Mesodermal cell (in vitro differentiated cells): ENCODE data around the gene HSDL2.

Experiments used
- H3K27ac ChIP-seq: 2 replicates; pipeline ENCODE4 v1.7.0; 2013; ENCODE audit warnings: mild to moderate bottlenecking, low read depth, low read length, moderate library complexity; ENCODE audit not compliant: severe bottlenecking
- H3K36me3 ChIP-seq: 2 replicates; pipeline ENCODE4 v1.7.1; 2013; ENCODE audit warnings: mild to moderate bottlenecking, low read length, moderate library complexity; ENCODE audit not compliant: control insufficient read depth, insufficient read depth
- H3K4me1 ChIP-seq: one replicate; pipeline ENCODE4 v1.7.1; 2013; ENCODE audit warnings: mild to moderate bottlenecking, low read length; ENCODE audit not compliant: insufficient read depth, control insufficient read depth, poor library complexity, severe bottlenecking
- H3K4me3 ChIP-seq: 2 replicates; pipeline ENCODE4 v1.7.0; 2013; ENCODE audit warnings: low read length, control low read depth, mild to moderate bottlenecking; ENCODE audit not compliant: insufficient read depth, poor library complexity, severe bottlenecking; ENCODE audit errors: extremely low read depth
- H3K9me3 ChIP-seq: 2 replicates; pipeline ENCODE4 v1.7.1; 2013; ENCODE audit warnings: mild to moderate bottlenecking, low read length, moderate library complexity; ENCODE audit not compliant: control insufficient read depth
- WGBS, 2 experiments: methylation state at CpG; one replicate each; pipeline ENCODE4 v1.1.5; 2013; ENCODE audit warnings: missing lambda C conversion rate in 2 of 2; ENCODE audit not compliant: insufficient coverage in 2 of 2; 5-methylcytosine and 5-hydroxymethylcytosine counted together

The HSDL2 gene

DNA sequence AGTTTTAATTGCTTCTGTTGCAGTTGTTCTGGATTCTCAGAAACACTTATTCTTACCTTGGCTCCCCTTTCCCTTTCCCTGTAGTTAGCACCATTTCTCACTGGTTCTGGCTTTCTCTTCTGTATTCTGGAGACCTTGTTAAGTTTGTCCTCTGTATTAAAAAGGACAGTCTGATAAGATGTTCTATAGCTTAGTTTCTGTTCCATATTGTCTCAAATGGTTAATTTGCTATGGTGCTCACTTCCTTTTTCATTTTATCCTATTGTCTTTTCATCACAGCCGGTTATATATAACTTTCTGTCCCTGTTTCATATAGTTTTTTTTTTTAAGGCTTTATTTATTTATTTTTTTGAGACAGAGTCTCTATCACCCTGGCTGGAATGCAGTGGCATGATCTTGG is 65.3 kb downstream of the HSDL2 start:
- H3K4me3 ChIP-seq: no peak overlapping the region
- H3K4me1 ChIP-seq: no peaks in the 10 kb centered on the region
- H3K9me3 ChIP-seq: no peaks in the 10 kb centered on the region
- H3K36me3 ChIP-seq: no peaks in the 10 kb centered on the region
- no CpG with 5 or more reads among the region's 1 CpG for WGBS, 2 experiments
- no peak overlapping the region for H3K27ac ChIP-seq

DNA sequence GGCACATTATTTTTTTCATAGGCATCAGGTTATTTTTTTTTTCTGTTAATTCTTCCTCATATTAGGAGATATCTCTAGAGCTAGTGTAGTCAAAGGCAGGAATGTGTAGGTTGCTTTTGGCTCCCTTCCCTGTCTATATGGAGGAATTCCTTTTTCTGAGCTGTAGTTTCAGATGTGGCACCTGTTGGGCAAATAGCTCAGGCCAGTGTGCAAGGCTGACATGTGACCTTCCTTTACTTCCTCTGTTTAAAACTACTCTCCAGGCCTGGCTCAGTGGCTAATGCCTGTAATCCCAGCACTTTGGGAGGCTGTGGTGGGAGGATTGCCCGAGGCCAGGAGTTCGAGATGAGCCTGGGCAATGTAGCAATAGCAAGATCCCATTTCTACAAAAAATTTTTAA is 66.2 kb downstream of the HSDL2 start:
- WGBS, 2 experiments: 92 to 100% methylated on average over 1 to 2 of the region's 2 CpGs
- no peaks in the 10 kb centered on the region for H3K4me1 ChIP-seq
- no peaks in the 10 kb centered on the region for H3K36me3 ChIP-seq
- H3K27ac ChIP-seq: no peak overlapping the region
- no peak overlapping the region for H3K4me3 ChIP-seq
- H3K9me3 ChIP-seq: no peaks in the 10 kb centered on the region

DNA sequence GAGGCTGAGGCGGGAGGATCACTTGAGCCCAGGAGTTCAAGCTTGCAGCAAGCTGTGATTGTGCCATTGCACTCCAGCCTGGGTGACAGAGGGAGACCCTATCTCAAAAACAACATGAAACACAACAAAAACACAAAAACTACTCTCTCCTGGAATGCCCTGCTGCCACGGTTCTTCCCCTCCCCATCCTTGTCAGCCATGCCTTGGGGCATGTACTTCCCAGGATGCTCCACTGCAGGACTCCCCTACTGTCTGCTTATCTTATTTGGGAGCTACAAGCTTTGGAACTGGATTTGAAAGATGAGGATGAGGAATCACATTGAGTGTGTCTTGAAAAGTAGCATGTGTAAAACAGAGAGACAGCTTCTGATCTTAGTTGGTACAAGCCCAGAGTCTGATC is 66.6 kb downstream of the HSDL2 start:
- Histone ChIP-seq H3K36me3 (no peaks in the 10 kb centered on the region), H3K4me3 (no peak overlapping the region), H3K9me3 (no peaks in the 10 kb centered on the region), H3K4me1 (no peaks in the 10 kb centered on the region), H3K27ac (no peak overlapping the region)
- 40 to 90% methylated on average over 1 to 2 of the region's 2 CpGs for WGBS, 2 experiments

DNA sequence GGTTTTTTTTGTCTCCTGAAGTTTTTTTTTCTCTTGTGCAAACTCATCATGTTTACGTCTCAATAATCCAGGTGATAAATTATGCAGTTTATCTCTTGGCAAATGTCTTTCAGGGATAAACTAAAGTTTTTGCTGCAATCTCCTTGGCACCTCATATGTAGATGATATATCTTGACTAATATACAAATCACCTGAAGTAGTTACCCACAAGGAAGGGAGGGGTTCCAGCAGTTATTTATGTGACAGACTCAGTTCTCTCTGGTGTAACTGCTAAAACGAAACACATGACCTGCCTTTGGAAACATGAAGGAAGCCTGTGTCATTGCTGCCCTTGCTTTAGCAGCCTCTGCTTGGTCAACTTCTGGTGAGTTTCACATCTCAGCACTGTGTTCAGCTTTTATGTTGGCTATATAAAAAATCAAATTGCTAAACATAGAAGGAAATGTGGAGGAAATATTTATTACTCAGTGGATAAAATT is 67.4 kb downstream of the HSDL2 start:
- no peaks in the 10 kb centered on the region for H3K9me3 ChIP-seq
- no peak overlapping the region for H3K27ac ChIP-seq
- no peaks in the 10 kb centered on the region for H3K4me1 ChIP-seq
- no peaks in the 10 kb centered on the region for H3K36me3 ChIP-seq
- no peak overlapping the region for H3K4me3 ChIP-seq
- WGBS, 2 experiments: 70 to 78% methylated on average over 1 of the region's 2 CpGs

- Histone ChIP-seq H3K4me3 (no peak overlapping the region), H3K4me1 (no peaks in the 10 kb centered on the region), H3K36me3 (peaks cover 50% of the 10 kb centered on the region), H3K9me3 (peaks cover 4% of the 10 kb centered on the region), H3K27ac (no peak overlapping the region)
- WGBS, 2 experiments: no CpG with 5 or more reads among the region's 1 CpG
These were observed 82.9 kb downstream of the HSDL2 start for GRCh38 chr9:112462855-112463254.

GRCh38 chr9:112465352-112465751 is 85.4 kb downstream of the HSDL2 start:
- Histone ChIP-seq H3K9me3 (peaks cover 4% of the 10 kb centered on the region), H3K27ac (no peak overlapping the region), H3K4me1 (no peaks in the 10 kb centered on the region), H3K36me3 (peaks cover 34% of the 10 kb centered on the region), H3K4me3 (no peak overlapping the region)
- WGBS, 2 experiments: 79 to 94% methylated on average over 4 of the region's 4 CpGs

DNA sequence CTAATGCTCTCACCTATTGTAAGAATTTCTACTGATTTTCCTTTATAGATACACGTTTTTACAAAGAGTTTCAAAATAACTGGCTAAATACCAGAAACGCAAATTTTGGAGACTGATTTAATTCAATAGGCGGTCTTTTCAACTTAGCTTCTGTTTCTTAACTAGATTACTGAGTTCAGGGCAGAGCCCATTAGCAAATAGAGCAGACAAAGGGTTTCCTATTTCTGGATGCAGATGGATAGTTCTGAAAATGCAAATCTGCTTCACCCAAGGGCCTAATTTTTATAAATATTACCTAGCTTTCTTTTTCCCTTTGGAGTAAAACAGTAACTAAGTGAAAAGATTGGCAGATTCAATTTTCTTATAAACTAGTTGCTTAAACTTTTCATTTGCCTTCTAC is 93.1 kb downstream of the HSDL2 start:
- Histone ChIP-seq H3K4me3 (no peak overlapping the region), H3K27ac (no peak overlapping the region), H3K4me1 (no peaks in the 10 kb centered on the region), H3K36me3 (peaks cover 15% of the 10 kb centered on the region), H3K9me3 (peaks cover 2% of the 10 kb centered on the region)
- 69 to 82% methylated on average over 3 of the region's 3 CpGs for WGBS, 2 experiments

DNA sequence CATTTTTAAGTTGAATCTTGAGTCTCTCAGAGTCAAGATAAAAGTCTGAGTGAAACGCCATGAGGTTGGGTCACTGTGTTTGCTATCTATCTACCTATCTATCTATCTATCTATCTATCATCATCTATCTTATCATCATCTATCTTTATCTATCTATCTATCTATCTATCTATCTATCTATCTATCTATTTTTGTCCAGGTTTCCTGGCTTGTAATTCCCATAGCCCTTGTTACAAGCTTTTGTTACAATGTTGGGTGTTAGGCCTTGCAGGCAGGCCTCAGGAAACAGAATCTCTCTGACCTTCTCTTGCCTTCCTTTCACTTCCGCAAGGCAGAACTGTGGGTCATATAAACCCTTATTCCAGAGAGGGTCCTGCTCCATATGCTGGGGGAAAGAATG is 94.1 kb downstream of the HSDL2 start:
- H3K4me1 ChIP-seq: no peaks in the 10 kb centered on the region
- H3K9me3 ChIP-seq: peaks cover 2% of the 10 kb centered on the region
- no peak overlapping the region for H3K27ac ChIP-seq
- H3K36me3 ChIP-seq: peaks cover 15% of the 10 kb centered on the region
- H3K4me3 ChIP-seq: no peak overlapping the region
- 100% methylated on average over 1 of the region's 2 CpGs for WGBS, 2 experiments

- WGBS, 2 experiments: no CpG with 5 or more reads among the region's 1 CpG
- Histone ChIP-seq H3K4me3 (no peak overlapping the region), H3K9me3 (peaks cover 2% of the 10 kb centered on the region), H3K27ac (no peak overlapping the region), H3K36me3 (peaks cover 15% of the 10 kb centered on the region), H3K4me1 (no peaks in the 10 kb centered on the region)
These were observed 95.4 kb downstream of the HSDL2 start for GRCh38 chr9:112475318-112475717.

DNA sequence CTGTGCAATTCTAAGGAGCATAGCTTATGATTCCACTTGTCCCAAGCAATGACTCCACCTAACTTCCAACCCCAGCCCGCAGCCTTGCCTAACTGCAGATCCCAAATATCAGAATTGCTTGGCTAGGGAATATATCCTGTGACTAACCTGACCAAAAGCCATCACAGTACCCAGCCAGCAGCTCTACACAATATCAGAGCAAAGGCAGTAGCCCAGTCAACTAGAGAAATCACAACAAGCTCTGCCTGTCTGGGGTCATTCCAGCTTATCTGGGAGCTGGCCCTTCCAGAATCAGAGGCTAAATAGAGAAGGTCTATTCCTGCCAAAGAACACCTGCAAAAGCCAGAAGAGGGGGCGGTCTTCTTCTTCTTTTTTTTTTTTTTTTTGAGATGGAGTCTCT is 97.4 kb downstream of the HSDL2 start:
- 100% methylated on average over 1 of the region's 2 CpGs; no CpG with 5 or more reads in 1 of the 2 experiments for WGBS, 2 experiments
- Histone ChIP-seq H3K27ac (no peak overlapping the region), H3K4me1 (no peaks in the 10 kb centered on the region), H3K4me3 (no peak overlapping the region), H3K36me3 (peaks cover 6% of the 10 kb centered on the region), H3K9me3 (peaks cover 2% of the 10 kb centered on the region)

DNA sequence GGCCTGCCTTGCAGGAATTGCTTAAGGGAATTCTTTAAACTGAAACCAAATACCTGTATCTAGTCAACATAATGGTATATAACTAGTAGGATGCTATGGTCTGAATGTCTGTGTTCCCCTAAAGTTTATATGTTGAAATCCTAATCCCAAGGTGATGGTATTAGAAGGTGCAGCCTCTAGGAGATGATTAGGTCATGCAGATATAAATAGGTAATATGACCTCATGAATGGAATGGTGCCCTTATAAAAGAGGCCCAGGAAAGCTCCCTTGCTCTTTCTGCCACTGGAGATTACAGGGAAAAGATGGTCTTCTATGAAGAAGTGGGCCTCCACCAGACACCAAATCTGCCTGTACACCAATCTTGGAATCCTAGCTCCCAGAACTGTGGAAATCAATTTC is 99.3 kb downstream of the HSDL2 start:
- no peak overlapping the region for H3K4me3 ChIP-seq
- peaks cover 2% of the 10 kb centered on the region for H3K9me3 ChIP-seq
- no peak overlapping the region for H3K27ac ChIP-seq
- no peaks in the 10 kb centered on the region for H3K36me3 ChIP-seq
- H3K4me1 ChIP-seq: no peaks in the 10 kb centered on the region
